Stimulated activated CD4-positive, alpha-beta T cell treated with anti-CD3 and anti-CD28 coated beads, TNF-alpha, amount 100 ng/mL, for 1 hour (primary cell): ENCODE measurements around the gene GIT2.
"Not testable (repeated sequence)": the region's sequence is repeated elsewhere in the genome, so short reads cannot be mapped to it uniquely, and the experiment has no call there.

Experiments used
- DNase-seq, 3 donors: peaks; one replicate each; pipeline ENCODE4 v3.0.0-alpha.2; 2020; ENCODE audit warnings: low read depth in 3 of 3, low spot score in 1 of 3

Gene GIT2

GRCh38 chr12:109947521-109947920, 48.6 kb downstream of the GIT2 start:
- no peak for DNase-seq

GRCh38 chr12:109946913-109947312, 49.3 kb downstream of the GIT2 start:
- no peak for DNase-seq

- no peak for DNase-seq
These were observed 49.7 kb downstream of the GIT2 start for GRCh38 chr12:109946505-109946904.

- no peak for DNase-seq
These were observed 51.4 kb downstream of the GIT2 start for GRCh38 chr12:109944561-109945359.

- no peak for DNase-seq
These were observed 52.4 kb downstream of the GIT2 start for GRCh38 chr12:109943811-109944210.

- DNase-seq: no peak
These were observed 55.7 kb downstream of the GIT2 start for GRCh38 chr12:109940339-109940923.

GRCh38 chr12:109939504-109939903, 56.7 kb downstream of the GIT2 start:
- no peak for DNase-seq

GRCh38 chr12:109938947-109939346, 57.2 kb downstream of the GIT2 start:
- DNase-seq: no peak

- DNase-seq: no peak
These were observed 58.8 kb downstream of the GIT2 start for GRCh38 chr12:109937371-109937770.

GRCh38 chr12:109934026-109934425, 62.1 kb downstream of the GIT2 start:
- DNase-seq: no peak

GRCh38 chr12:109932878-109933503, 63.2 kb downstream of the GIT2 start:
- DNase-seq: no peak

- DNase-seq: no peak
These were observed 65.0 kb downstream of the GIT2 start for GRCh38 chr12:109931143-109931542.

GRCh38 chr12:109930028-109930800, 66.0 kb downstream of the GIT2 start:
- no peak for DNase-seq

- DNase-seq: not testable (repeated sequence)
These were observed 66.8 kb downstream of the GIT2 start for GRCh38 chr12:109929326-109929725.

GRCh38 chr12:109928058-109928656, 68.0 kb downstream of the GIT2 start:
- no peak for DNase-seq

- DNase-seq: no peak
These were observed 68.5 kb downstream of the GIT2 start for GRCh38 chr12:109927622-109928021.

GRCh38 chr12:109926488-109927210, 69.5 kb downstream of the GIT2 start:
- no peak for DNase-seq

GRCh38 chr12:109926016-109926415, 70.2 kb downstream of the GIT2 start:
- DNase-seq: no peak

GRCh38 chr12:109925185-109925840, 70.9 kb downstream of the GIT2 start:
- no peak for DNase-seq
